WI38 (cell line): ENCODE data around the gene EIF4H.
A peak's percentile ranks its signal among the peaks of the same experiment; 100 is the strongest.
"Not testable (repeated sequence)": the region's sequence is repeated elsewhere in the genome, so short reads cannot be mapped to it uniquely, and the experiment has no call there.

ENCODE experiments used
- H3K4me3 ChIP-seq: 2 replicates; pipeline ENCODE4 v1.5.1; 2011; ENCODE audit warnings: low read depth, mild to moderate bottlenecking, control low read depth, low read length
- TF ChIP-seq, protein P1 (sequence below): IDR thresholded peaks from 2 replicates; pipeline ENCODE4 v1.5.1; 2012; ENCODE audit warnings: low read depth, mild to moderate bottlenecking, control low read depth, low read length

The EIF4H gene

DNA sequence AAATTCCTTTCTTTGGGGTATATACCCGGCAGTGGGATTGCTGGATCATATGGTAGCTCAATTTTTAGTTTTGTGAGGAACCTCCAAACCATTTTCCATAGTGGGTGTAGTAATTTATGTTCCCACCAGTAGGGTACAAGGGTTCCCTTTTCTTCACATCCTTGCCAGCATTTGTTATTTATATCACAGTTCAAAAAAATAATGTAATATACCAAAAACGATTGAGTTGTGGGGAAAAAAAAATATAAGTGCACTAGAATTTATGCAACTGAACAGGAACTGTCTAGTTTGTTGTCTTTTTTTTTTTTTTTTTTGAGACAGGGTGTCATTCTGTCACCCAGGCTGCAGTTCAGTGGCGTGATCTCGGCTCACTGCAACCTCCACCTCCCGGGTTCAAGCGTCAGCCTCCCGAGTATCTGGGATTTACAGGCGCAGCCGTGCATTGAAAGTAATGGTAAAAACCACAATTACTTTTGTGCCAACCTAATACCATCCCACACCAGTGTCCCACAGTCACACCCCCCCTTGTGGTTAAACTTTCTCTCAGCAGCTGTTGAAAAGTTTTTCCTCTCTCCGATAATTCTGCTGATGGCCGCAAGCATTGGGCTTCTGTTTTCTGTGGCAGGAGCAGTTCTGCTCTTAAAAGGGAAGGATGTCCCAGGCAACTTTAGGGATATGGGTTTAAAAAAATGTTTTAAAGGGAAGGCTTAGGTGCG is 28.8 kb downstream of the EIF4H start:
- TF ChIP-seq, protein P1, sequence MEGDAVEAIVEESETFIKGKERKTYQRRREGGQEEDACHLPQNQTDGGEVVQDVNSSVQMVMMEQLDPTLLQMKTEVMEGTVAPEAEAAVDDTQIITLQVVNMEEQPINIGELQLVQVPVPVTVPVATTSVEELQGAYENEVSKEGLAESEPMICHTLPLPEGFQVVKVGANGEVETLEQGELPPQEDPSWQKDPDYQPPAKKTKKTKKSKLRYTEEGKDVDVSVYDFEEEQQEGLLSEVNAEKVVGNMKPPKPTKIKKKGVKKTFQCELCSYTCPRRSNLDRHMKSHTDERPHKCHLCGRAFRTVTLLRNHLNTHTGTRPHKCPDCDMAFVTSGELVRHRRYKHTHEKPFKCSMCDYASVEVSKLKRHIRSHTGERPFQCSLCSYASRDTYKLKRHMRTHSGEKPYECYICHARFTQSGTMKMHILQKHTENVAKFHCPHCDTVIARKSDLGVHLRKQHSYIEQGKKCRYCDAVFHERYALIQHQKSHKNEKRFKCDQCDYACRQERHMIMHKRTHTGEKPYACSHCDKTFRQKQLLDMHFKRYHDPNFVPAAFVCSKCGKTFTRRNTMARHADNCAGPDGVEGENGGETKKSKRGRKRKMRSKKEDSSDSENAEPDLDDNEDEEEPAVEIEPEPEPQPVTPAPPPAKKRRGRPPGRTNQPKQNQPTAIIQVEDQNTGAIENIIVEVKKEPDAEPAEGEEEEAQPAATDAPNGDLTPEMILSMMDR = peak; percentile 16; the same call in 1 of the 2 replicates
- no peak overlapping the region for H3K4me3 ChIP-seq

DNA sequence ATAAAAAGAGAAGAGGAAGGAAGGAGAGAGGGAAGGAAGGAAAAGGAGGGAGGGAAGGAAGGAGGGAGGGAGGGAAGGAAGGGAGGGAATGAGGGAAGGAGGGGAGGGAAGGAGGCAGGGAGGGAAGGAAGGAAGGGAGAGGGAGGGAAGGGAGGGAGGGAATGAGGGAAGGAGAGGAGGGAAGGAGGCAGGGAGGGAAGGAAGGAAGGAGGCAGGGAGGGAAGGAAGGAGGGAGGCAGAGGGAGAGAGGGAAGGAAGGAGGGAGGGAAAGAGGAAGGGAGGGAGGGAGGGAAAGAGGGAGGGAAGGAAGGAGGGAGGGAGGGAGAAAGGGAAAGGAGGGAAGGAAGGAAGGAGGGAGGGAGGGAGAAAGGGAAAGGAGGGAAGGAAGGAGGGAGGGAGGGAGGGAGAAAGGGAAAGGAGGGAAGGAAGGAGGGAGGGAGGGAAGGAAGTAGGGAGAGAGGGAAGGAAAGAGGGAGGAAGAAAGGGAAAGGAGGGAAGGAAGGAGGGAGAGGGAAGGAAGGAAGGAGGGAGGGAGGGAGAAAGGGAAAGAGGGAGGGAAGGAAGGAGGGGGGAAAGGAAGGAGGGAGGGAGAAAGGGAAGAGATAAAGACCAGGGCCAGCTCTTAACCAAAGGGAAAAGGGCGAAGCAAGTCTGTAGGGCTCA is 29.9 kb downstream of the EIF4H start:
- TF ChIP-seq, protein P1 = no peak
- no peak overlapping the region for H3K4me3 ChIP-seq

DNA sequence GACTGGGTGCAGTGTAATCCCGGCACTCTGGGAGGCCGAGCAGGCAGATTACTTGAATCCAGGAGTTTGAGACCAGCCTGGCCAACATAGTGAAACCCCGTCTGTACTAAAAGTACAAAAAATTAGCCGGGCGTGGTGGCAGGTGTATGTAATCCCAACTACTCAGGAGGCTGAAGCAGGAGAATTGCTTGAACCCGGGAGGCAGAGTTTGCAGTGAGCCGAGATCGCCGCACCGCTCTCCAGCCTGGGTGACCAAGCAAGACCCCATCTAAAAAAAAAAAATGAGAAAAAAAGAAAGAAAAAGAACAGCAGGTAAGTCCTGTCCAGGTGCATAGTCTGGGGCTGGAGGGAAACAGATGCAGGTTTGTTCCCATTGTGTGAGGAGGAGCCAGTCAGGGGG is 31.9 kb downstream of the EIF4H start:
- not testable (repeated sequence) for H3K4me3 ChIP-seq

DNA sequence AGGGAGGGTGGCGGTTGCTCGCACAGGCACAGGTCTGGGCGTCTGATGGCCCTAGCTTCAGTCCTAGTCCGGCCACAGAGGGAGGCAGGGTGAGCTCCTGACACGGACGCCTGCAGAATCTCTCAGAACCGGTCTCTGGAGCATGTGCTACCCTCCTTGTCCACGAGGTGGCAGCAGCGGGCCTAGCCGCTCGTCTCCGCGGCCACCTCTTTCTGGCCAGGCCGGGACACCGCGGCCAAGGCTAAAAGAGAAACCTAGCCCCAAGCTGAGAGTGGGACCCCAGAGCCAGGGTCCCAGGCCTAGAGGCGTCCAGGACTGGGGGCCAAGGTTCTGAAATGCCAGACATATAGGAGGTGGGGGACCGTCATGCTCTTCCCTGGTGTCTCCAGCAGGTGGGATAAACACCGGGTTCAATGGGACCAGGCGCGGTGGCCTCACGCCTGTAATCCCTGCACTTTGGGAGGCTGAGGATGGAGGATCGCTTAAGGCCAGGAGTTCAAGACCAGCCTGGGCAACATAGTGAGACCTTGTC is 32.5 kb downstream of the EIF4H start:
- no peak overlapping the region for H3K4me3 ChIP-seq
- TF ChIP-seq, protein P1 = peak; percentile 89

DNA sequence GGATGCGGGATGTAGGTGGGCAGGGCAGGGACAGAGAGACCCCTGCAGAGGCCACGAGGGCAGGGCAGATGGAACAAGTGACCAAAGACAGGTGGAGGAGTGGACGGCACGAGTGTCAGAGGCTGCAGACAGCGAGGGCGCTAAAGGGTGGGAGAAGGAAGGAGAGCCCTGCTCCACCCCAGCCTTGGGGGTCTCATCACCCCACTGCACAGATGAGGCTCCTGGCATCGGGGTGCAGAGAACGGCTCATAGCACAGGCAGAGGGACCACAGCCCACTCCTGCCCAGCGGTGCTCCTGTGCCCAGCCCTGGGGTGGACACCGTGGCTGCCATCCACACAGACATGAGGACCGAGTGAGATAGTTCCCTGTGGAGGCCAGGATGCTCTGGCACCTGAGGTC is 33.4 kb downstream of the EIF4H start:
- H3K4me3 ChIP-seq = no peak overlapping the region
- TF ChIP-seq, protein P1 = no peak

DNA sequence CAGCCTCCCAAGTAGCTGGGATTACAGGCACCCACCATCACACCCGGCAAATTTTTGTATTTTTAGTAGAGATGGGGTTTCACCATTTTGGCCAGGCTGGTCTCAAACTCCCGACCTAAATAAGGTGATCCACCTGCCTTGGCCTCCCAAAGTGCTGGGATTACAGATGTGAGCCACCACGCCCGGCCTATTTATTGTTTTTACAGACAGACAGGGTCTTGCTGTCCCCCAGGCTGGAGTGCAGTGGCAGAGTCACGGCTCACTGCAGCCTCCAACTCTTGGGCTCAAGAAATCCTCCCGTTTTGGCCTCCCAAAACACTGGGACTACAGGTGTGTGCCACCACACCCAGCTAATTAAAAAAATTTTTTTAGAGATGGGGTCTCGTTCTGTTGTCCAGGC is 34.1 kb downstream of the EIF4H start:
- not testable (repeated sequence) for H3K4me3 ChIP-seq

DNA sequence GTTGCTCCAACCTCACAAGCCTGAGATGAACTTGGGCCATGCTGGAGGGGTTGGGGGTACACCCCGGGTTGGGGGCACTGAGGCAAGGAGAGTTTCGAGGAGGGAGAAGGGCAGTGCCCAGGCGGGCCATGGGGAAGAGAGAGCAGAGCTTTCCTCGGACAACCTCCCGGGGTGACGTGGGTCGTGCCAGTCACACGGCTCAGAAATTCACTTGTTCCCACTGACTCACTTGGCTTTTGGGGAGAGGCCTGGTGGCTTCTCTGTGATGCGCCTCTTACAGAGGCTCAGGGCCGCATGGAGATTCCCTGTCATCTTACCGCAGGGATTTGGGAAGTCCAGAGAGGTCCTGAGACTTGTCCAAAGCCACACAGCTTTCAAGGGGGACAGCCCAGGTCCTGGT is 38.5 kb downstream of the EIF4H start:
- no peak overlapping the region for H3K4me3 ChIP-seq
- TF ChIP-seq, protein P1 = no peak

DNA sequence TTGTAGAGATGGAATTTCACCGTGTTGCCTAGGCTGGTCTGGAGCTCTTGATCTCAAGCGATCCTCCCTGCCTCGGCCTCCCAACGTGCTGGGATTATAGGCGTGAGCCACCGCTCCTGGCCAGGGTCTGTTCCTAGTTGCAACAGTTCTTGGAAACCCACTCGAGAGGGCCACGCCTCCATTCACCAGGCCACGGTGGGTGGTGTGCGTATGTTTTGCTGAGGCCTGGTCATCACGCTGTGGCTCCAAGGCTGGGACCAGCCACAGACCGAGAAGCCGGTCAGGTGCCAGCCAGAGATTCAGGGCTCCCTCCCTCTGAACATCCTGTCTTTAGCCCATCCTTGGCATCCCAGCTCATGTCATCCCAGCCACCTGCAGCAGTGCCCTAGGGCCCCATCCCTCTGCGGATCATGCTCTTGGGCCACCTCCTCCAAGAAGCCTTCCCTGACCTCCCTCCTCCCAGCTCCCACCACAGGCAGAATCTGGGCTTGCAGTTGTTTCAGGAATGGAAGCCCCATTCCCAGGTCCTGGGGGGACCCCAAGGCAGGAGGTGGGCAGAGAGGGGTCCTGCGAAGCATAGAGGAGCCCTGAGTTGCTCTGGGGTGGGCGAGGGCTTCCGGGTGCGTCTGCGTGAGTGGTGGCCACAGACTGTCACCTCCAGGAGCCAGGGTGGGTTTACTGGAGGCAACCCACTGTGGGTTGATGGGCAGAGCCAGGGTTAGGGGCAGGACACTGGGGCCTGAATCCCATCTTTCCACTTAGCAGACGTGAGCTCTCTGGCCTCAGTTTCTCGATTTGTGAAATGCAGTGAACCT is 40.9 kb downstream of the EIF4H start:
- no peak overlapping the region for H3K4me3 ChIP-seq
- TF ChIP-seq, protein P1 = no peak
